Upper lobe of left lung (tissue), 4 donors: ENCODE results near the gene CHRNA10.

Source experiments
- CTCF ChIP-seq, 6 experiments: fragments of 450-650 bp in 4 of 6; fragments of 200-600 bp in 2 of 6; sonication (generic) in 2 of 6; IDR thresholded peaks; one replicate each; pipeline ENCODE4 v1.5.1; 2016 to 2019; ENCODE audit warnings: antibody characterized with exemption in 6 of 6
- EP300 ChIP-seq, 4 donors: sonication (generic); formaldehyde crosslinking; IDR thresholded peaks; one replicate each; pipeline ENCODE4 v1.5.1; 2017; ENCODE audit warnings: antibody characterized with exemption in 4 of 4, control low read depth in 2 of 4
- POLR2A ChIP-seq, 4 donors: fragments of 450-650 bp; IDR thresholded peaks; one replicate each; pipeline ENCODE4 v1.5.1; 2016 to 2017; ENCODE audit warnings: antibody characterized with exemption in 4 of 4, mild to moderate bottlenecking in 2 of 4
- POLR2AphosphoS5 ChIP-seq, 2 donors: sonication (generic); formaldehyde crosslinking; IDR thresholded peaks; one replicate each; pipeline ENCODE4 v1.5.1; 2017; ENCODE audit warnings: antibody characterized with exemption in 2 of 2

DNA sequence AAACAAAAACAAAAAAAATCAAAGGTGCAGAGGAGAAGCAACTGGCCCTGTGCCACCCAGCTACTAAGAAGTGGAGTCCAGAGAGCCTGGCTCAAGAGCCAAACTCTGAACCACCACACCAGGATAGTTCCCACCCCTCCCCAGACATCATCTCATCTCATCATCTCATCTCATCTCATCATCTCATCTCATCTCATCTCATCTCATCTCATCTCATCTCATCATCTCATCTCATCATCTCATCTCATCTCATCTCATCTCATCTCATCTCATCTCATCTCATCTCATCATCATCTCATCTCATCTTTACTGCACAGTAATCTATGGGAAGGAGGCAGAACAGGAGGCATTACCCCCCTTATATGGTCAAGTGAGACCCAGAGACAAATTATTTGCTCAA lies 8.3 kb downstream of the CHRNA10 start:
- TF ChIP-seq CTCF (IDR thresholded peaks at IDR 0.05) (no peak), POLR2A (IDR thresholded peaks at IDR 0.05) (no peak), POLR2AphosphoS5 (IDR thresholded peaks at IDR 0.05) (no peak), EP300 (IDR thresholded peaks at IDR 0.05) (no peak)
